HepG2 (cell line): ENCODE measurements around the gene KRTAP27-1.

Experiments used
- MAFK ChIP-seq, 2 experiments: IDR thresholded peaks in 1 of 2; conservative IDR thresholded peaks in 1 of 2; 2 replicates each; pipeline ENCODE4 v1.6.1; 2011; ENCODE audit warnings: improper control_type of control experiment in 2 of 2, low read length in 2 of 2
- NCOR1 ChIP-seq: fragments of 200-600 bp; sonication (generic); IDR thresholded peaks from 2 replicates; pipeline ENCODE4 v1.7.0; 2017; ENCODE audit warnings: antibody characterized with exemption, low read length, borderline replicate concordance
- NFKBIZ ChIP-seq: IDR thresholded peaks from 2 replicates; pipeline ENCODE4 v1.6.1; 2018; ENCODE audit warnings: missing genetic modification reagents, missing compliant biosample characterization
- NFYB ChIP-seq: sonication (generic); formaldehyde crosslinking; IDR thresholded peaks from 2 replicates; pipeline ENCODE4 v1.4.0; 2020; ENCODE audit warnings: missing genetic modification reagents
- POLR2AphosphoS5 ChIP-seq: IDR thresholded peaks from 2 replicates; pipeline ENCODE4 v1.6.1; 2012; ENCODE audit warnings: low read depth, low read length
- TBL1XR1 ChIP-seq: fragments of 150-350 bp; IDR thresholded peaks from 2 replicates; pipeline ENCODE4 v1.6.1; 2014; ENCODE audit warnings: borderline replicate concordance, low read length; ENCODE audit not compliant: partially characterized antibody
- ZFYVE20 ChIP-seq: sonication (generic); formaldehyde crosslinking; IDR thresholded peaks from 2 replicates; pipeline ENCODE4 v1.8.0; 2023; ENCODE audit warnings: low read depth, mild to moderate bottlenecking, moderate library complexity, missing genetic modification reagents, borderline replicate concordance

DNA sequence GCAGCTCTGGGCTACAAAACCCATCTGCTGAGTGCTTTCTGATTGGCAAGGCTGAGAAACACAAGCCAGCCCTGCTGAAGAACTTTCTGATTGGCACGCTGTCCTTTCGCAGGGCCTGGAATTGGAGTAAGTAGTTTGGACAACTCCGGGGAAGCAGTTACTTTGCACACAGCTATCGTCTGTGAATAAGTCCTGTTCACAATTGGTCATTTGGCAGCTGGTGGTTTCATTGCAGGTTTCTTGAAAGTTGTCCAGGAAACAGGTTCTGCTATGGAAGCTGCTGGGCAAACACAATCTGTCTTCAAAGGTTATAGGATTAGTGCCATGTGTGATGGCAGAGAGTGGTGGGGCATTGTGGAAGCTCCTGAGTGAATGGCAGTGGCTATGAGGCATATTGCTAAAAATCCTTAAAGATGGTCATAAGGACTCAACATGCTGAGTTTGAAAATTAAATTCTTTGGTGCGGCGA lies at the start of gene KRTAP27-1:
- no peak for TF ChIP-seq TBL1XR1
- TF ChIP-seq NFYB (CRISPR knock-in tag): no peak
- TF ChIP-seq NFKBIZ (CRISPR knock-in tag): no peak
- TF ChIP-seq POLR2AphosphoS5: no peak
- TF ChIP-seq NCOR1: no peak
- no peak for TF ChIP-seq MAFK (conservative IDR thresholded peaks at IDR 0.05 in 1 of 2, IDR thresholded peaks at IDR 0.05 in 1 of 2; ENCODE audit: low read length in 2 of 2)
- no peak for TF ChIP-seq ZFYVE20 (CRISPR knock-in tag)
